Measurements from ENCODE around the gene SGO2.
"Not testable (repeated sequence)": the region's sequence is repeated elsewhere in the genome, so short reads cannot be mapped to it uniquely, and the experiment has no call there.

DNA sequence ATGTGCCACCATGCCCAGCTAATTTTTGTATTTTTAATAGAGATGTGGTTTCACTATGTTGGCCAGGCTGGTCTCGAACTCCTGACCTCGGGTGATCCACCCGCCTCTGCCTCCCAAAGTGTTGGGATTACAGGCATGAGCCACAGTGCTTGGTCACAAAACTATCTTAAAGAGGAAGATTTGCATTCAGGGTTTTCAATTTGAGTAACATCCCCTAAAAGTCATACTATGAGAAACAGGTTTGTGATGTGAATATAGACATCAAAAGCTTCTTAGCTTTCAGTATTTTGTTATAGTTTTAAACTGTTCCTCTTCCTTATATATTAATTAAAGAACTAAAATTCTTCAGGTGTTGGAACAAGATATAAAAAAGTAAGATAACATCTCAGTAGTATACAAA lies 84.2 kb downstream of the SGO2 start:
- TF ChIP-seq, protein P1, sequence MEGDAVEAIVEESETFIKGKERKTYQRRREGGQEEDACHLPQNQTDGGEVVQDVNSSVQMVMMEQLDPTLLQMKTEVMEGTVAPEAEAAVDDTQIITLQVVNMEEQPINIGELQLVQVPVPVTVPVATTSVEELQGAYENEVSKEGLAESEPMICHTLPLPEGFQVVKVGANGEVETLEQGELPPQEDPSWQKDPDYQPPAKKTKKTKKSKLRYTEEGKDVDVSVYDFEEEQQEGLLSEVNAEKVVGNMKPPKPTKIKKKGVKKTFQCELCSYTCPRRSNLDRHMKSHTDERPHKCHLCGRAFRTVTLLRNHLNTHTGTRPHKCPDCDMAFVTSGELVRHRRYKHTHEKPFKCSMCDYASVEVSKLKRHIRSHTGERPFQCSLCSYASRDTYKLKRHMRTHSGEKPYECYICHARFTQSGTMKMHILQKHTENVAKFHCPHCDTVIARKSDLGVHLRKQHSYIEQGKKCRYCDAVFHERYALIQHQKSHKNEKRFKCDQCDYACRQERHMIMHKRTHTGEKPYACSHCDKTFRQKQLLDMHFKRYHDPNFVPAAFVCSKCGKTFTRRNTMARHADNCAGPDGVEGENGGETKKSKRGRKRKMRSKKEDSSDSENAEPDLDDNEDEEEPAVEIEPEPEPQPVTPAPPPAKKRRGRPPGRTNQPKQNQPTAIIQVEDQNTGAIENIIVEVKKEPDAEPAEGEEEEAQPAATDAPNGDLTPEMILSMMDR (IDR thresholded peaks at IDR 0.05), result not testable (repeated sequence)
- not testable (repeated sequence) for TF ChIP-seq EZH2 (IDR thresholded peaks at IDR 0.05; ENCODE audit: borderline replicate concordance, insufficient read depth, low read depth, low read length, poor library complexity, severe bottlenecking)
